ENCODE results near the gene THRB.

THRB gene

GRCh38 chr3:24481193-24481592 lies 13.5 kb downstream of the THRB start:
- Histone ChIP-seq H3K36me3 (ENCODE audit: low read length) (no peaks in the 10 kb centered on the region), H3K9me3 (ENCODE audit: insufficient read depth, low read length) (no peaks in the 10 kb centered on the region), H3K27me3 (ENCODE audit: low read length) (no peaks in the 10 kb centered on the region), H3K27ac (ENCODE audit: low read depth, low read length) (no peak overlapping the region), H4K20me1 (ENCODE audit: low read depth, low read length) (no peaks in the 10 kb centered on the region), H3K4me3 (ENCODE audit: insufficient read depth, low read length, poor library complexity, severe bottlenecking) (no peak overlapping the region), H3K9ac (ENCODE audit: low read length) (no peak overlapping the region), H3K79me2 (ENCODE audit: insufficient read depth, low read length) (no peaks in the 10 kb centered on the region), H3K9me2 (replicated peaks; ENCODE audit: insufficient read depth, low read length) (no peaks in the 10 kb centered on the region), H2AFZ (ENCODE audit: low read depth, low read length, severe bottlenecking) (no peak overlapping the region), H3F3A (ENCODE audit: insufficient read depth) (no peaks in the 10 kb centered on the region), H3K4me2 (ENCODE audit: low read depth, low read length, poor library complexity, severe bottlenecking) (no peak overlapping the region)
- no peak for TF ChIP-seq EZH2phosphoT487 (conservative IDR thresholded peaks at IDR 0.05; ENCODE audit: low read length)
- TF ChIP-seq, protein P1, sequence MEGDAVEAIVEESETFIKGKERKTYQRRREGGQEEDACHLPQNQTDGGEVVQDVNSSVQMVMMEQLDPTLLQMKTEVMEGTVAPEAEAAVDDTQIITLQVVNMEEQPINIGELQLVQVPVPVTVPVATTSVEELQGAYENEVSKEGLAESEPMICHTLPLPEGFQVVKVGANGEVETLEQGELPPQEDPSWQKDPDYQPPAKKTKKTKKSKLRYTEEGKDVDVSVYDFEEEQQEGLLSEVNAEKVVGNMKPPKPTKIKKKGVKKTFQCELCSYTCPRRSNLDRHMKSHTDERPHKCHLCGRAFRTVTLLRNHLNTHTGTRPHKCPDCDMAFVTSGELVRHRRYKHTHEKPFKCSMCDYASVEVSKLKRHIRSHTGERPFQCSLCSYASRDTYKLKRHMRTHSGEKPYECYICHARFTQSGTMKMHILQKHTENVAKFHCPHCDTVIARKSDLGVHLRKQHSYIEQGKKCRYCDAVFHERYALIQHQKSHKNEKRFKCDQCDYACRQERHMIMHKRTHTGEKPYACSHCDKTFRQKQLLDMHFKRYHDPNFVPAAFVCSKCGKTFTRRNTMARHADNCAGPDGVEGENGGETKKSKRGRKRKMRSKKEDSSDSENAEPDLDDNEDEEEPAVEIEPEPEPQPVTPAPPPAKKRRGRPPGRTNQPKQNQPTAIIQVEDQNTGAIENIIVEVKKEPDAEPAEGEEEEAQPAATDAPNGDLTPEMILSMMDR (IDR thresholded peaks at IDR 0.05; ENCODE audit: insufficient read depth, low read length, poor library complexity, severe bottlenecking): no peak

GRCh38 chr3:24480497-24480896 lies 14.2 kb downstream of the THRB start:
- Histone ChIP-seq H3K4me3 (ENCODE audit: insufficient read depth, low read length, poor library complexity, severe bottlenecking) (no peak overlapping the region), H3K27ac (ENCODE audit: low read depth, low read length) (no peak overlapping the region), H2AFZ (ENCODE audit: low read depth, low read length, severe bottlenecking) (no peak overlapping the region), H3K9ac (ENCODE audit: low read length) (no peak overlapping the region), H3K9me2 (replicated peaks; ENCODE audit: insufficient read depth, low read length) (no peaks in the 10 kb centered on the region), H3K9me3 (ENCODE audit: insufficient read depth, low read length) (no peaks in the 10 kb centered on the region), H3F3A (ENCODE audit: insufficient read depth) (no peaks in the 10 kb centered on the region), H3K36me3 (ENCODE audit: low read length) (no peaks in the 10 kb centered on the region), H3K79me2 (ENCODE audit: insufficient read depth, low read length) (no peaks in the 10 kb centered on the region), H3K4me2 (ENCODE audit: low read depth, low read length, poor library complexity, severe bottlenecking) (no peak overlapping the region), H4K20me1 (ENCODE audit: low read depth, low read length) (no peaks in the 10 kb centered on the region), H3K27me3 (ENCODE audit: low read length) (no peaks in the 10 kb centered on the region)
- no peak for TF ChIP-seq EZH2phosphoT487 (conservative IDR thresholded peaks at IDR 0.05; ENCODE audit: low read length)
- TF ChIP-seq, protein P1 (IDR thresholded peaks at IDR 0.05; ENCODE audit: insufficient read depth, low read length, poor library complexity, severe bottlenecking): no peak

DNA sequence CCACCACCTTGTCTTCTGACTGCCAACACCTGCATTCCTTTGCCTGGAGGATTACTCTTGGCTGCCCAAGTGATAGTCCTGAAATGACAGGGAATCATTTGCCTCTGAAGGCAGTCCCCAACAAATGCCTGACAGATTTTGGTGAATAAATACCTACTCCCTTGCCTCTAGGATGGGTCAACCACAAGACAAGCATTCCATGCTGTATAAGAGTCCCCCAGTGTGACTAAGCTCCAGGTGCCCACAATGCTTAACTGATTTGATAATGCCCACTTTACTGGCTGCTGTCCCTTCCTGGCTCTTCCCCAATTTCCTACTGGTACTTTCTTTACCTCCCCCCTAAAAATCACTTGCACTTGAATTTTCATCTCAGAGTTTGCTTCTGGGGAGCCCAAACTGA lies 14.8 kb downstream of the THRB start:
- H3K4me3 ChIP-seq (ENCODE audit: insufficient read depth, low read length, poor library complexity, severe bottlenecking): no peak overlapping the region
- H3K27ac ChIP-seq (ENCODE audit: low read depth, low read length): no peak overlapping the region
- H3K4me2 ChIP-seq (ENCODE audit: low read depth, low read length, poor library complexity, severe bottlenecking): no peak overlapping the region
- H3F3A ChIP-seq (ENCODE audit: insufficient read depth): no peaks in the 10 kb centered on the region
- H3K36me3 ChIP-seq (ENCODE audit: low read length): no peaks in the 10 kb centered on the region
- H3K79me2 ChIP-seq (ENCODE audit: insufficient read depth, low read length): no peaks in the 10 kb centered on the region
- no peaks in the 10 kb centered on the region for H3K9me3 ChIP-seq (ENCODE audit: insufficient read depth, low read length)
- no peaks in the 10 kb centered on the region for H3K9me2 ChIP-seq (replicated peaks; ENCODE audit: insufficient read depth, low read length)
- TF ChIP-seq, protein P1 (IDR thresholded peaks at IDR 0.05; ENCODE audit: insufficient read depth, low read length, poor library complexity, severe bottlenecking): no peak
- no peak for TF ChIP-seq EZH2phosphoT487 (conservative IDR thresholded peaks at IDR 0.05; ENCODE audit: low read length)
- H2AFZ ChIP-seq (ENCODE audit: low read depth, low read length, severe bottlenecking): no peak overlapping the region
- H3K27me3 ChIP-seq (ENCODE audit: low read length): no peaks in the 10 kb centered on the region
- H3K9ac ChIP-seq (ENCODE audit: low read length): no peak overlapping the region
- H4K20me1 ChIP-seq (ENCODE audit: low read depth, low read length): no peaks in the 10 kb centered on the region

Measured in SU-DHL-6 (cell line).